Smooth muscle cell (in vitro differentiated cells): Measurements from ENCODE around the gene ACTN2. TPM values are rescaled to one million over a fixed set of nuclear protein-coding genes. Genes with fewer than 3 reads are reported as not detected.

Experiments
- DNase-seq: peaks from one replicate; lab custom pipeline; 2025; ENCODE audit not compliant: unreplicated experiment; lab: John Stamatoyannopoulos, UW
- H2AFZ ChIP-seq: fragments of 200-600 bp; sonication (generic); 2 replicates; pipeline ENCODE4 v1.6.0; 2016; ENCODE audit warnings: antibody characterized with exemption, low read depth, mild to moderate bottlenecking
- H3F3A ChIP-seq: fragments of 200-600 bp; sonication (generic); 2 replicates; pipeline ENCODE4 v1.6.0; 2017; ENCODE audit warnings: antibody characterized with exemption, low read depth
- H3K27ac ChIP-seq: fragments of 200-600 bp; sonication (generic); 2 replicates; pipeline ENCODE4 v1.5.1; 2016; ENCODE audit warnings: low read depth, mild to moderate bottlenecking
- H3K27me3 ChIP-seq: fragments of 200-600 bp; sonication (generic); 2 replicates; pipeline ENCODE4 v1.6.1; 2016; ENCODE audit warnings: low read depth, mild to moderate bottlenecking
- H3K36me3 ChIP-seq: fragments of 200-600 bp; sonication (generic); 2 replicates; pipeline ENCODE4 v1.5.1; 2016; ENCODE audit warnings: low read depth
- H3K4me1 ChIP-seq: fragments of 200-600 bp; sonication (generic); 2 replicates; pipeline ENCODE4 v1.5.1; 2016; ENCODE audit warnings: low read depth
- H3K4me2 ChIP-seq: fragments of 200-600 bp; sonication (generic); 2 replicates; pipeline ENCODE4 v1.6.0; 2016; ENCODE audit warnings: mild to moderate bottlenecking
- H3K4me3 ChIP-seq: fragments of 200-600 bp; sonication (generic); 2 replicates; pipeline ENCODE4 v1.5.1; 2016; ENCODE audit warnings: mild to moderate bottlenecking
- H3K79me2 ChIP-seq: fragments of 200-600 bp; sonication (generic); 2 replicates; pipeline ENCODE4 v1.6.0; 2016; ENCODE audit warnings: low read depth, mild to moderate bottlenecking
- H3K9ac ChIP-seq: fragments of 200-600 bp; sonication (generic); 2 replicates; pipeline ENCODE4 v1.6.0; 2016; ENCODE audit warnings: low read depth
- H3K9me3 ChIP-seq: fragments of 200-600 bp; sonication (generic); replicated peaks from 2 replicates; pipeline ENCODE4 v1.5.1; 2016; ENCODE audit warnings: low read depth
- H4K20me1 ChIP-seq: fragments of 200-600 bp; sonication (generic); 2 replicates; pipeline ENCODE4 v1.6.0; 2016; ENCODE audit warnings: low read depth
- CTCF ChIP-seq: fragments of 200-600 bp; sonication (generic); IDR thresholded peaks from 2 replicates; pipeline ENCODE4 v1.5.1; 2017; ENCODE audit warnings: borderline replicate concordance, mild to moderate bottlenecking, antibody characterized with exemption; ENCODE audit not compliant: insufficient read depth, poor library complexity, severe bottlenecking
- WGBS: methylation state at CpG from one replicate; pipeline ENCODE4 v1.1.7; 2016; ENCODE audit warnings: low lambda C conversion rate; 5-methylcytosine and 5-hydroxymethylcytosine counted together
- polyA plus RNA-seq: library from polyadenylated mRNA; unstranded; fragments of >200 nt; fragmentation: Nextera tagmentation; extraction: Ambion mirVana; gene quantifications from 2 replicates; pipeline ENCODE4 v1.2.1, GENCODE V29; 2016
- total RNA-seq: library from RNA; depleted of rRNA; stranded (reverse); fragments of >200 nt; gene quantifications from 2 replicates; pipeline ENCODE4 v1.2.3, GENCODE V29; 2014

Gene ACTN2
- total and polyA plus RNA-seq, 2 experiments from 2014 or later: not detected

DNA sequence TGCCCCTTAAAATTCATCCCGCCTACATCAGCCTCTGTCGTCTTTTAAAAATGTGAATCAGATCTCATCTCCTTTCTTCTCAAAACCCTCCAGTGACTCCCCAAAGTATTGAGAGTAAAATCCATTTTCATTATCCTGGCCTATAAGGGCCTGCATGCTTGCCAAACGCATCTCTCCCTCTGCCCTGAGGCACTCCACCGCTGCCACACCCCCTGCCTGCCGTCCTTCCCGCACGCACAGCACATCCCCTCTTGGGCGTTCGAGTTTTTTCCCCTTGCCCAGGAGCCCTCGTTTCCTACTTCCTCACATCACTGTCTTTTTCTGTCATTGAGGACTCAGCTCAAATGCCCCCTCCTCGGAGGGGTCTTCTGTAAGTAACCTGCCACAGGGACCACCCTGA, 55.5 kb downstream of the ACTN2 start:
- no peak for TF ChIP-seq CTCF
- Histone ChIP-seq H3K9me3 (no peaks in the 10 kb centered on the region), H4K20me1 (no peaks in the 10 kb centered on the region), H3K4me1 (no peaks in the 10 kb centered on the region), H3K4me3 (no peak overlapping the region), H2AFZ (no peak overlapping the region), H3K36me3 (no peaks in the 10 kb centered on the region), H3K9ac (no peak overlapping the region), H3K4me2 (no peak overlapping the region), H3K27ac (no peak overlapping the region), H3K27me3 (no peaks in the 10 kb centered on the region), H3F3A (no peaks in the 10 kb centered on the region), H3K79me2 (no peaks in the 10 kb centered on the region)
- 86% methylated on average over 11 of the region's 11 CpGs for WGBS
- DNase-seq: no peak

GRCh38 chr1:236742421-236743160, 56.3 kb downstream of the ACTN2 start:
- 93% methylated on average over 10 of the region's 10 CpGs for WGBS
- no peak for DNase-seq
- H3K36me3 ChIP-seq: no peaks in the 10 kb centered on the region
- H3K4me2 ChIP-seq: no peak overlapping the region
- H2AFZ ChIP-seq: no peak overlapping the region
- no peaks in the 10 kb centered on the region for H4K20me1 ChIP-seq
- no peak for TF ChIP-seq CTCF
- H3F3A ChIP-seq: no peaks in the 10 kb centered on the region
- no peaks in the 10 kb centered on the region for H3K4me1 ChIP-seq
- no peaks in the 10 kb centered on the region for H3K9me3 ChIP-seq
- no peak overlapping the region for H3K27ac ChIP-seq
- no peak overlapping the region for H3K4me3 ChIP-seq
- H3K9ac ChIP-seq: no peak overlapping the region
- H3K27me3 ChIP-seq: no peaks in the 10 kb centered on the region
- H3K79me2 ChIP-seq: no peaks in the 10 kb centered on the region

GRCh38 chr1:236744533-236744932, 58.2 kb downstream of the ACTN2 start:
- Histone ChIP-seq H3F3A (no peaks in the 10 kb centered on the region), H3K36me3 (no peaks in the 10 kb centered on the region), H4K20me1 (no peaks in the 10 kb centered on the region), H3K4me1 (no peaks in the 10 kb centered on the region), H3K9ac (no peak overlapping the region), H3K4me2 (no peak overlapping the region), H3K9me3 (no peaks in the 10 kb centered on the region), H3K27ac (no peak overlapping the region), H3K27me3 (no peaks in the 10 kb centered on the region), H2AFZ (no peak overlapping the region), H3K4me3 (no peak overlapping the region), H3K79me2 (no peaks in the 10 kb centered on the region)
- 96% methylated on average over 22 of the region's 22 CpGs for WGBS
- TF ChIP-seq CTCF: no peak
- no peak for DNase-seq

DNA sequence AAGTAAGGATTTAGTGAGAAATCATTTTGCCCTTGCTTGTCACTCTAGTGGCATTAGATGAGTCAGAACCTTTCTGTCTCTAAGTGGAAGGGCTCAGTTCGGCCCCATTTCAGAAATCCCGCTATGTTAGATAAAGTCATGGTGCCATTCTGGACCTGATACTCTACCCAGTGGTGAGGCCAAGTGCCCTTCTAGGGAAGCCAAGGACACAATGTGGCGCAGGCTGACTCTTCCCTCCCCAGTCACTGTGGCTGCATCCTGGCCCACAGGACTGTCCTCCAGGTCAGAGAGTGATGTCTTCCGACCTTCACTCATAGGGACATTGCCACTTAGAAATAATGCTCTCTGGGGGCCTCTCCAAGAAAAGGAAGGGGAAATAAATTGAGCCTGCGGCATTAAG, 60.5 kb downstream of the ACTN2 start:
- no peaks in the 10 kb centered on the region for H3K27me3 ChIP-seq
- no peak for TF ChIP-seq CTCF
- H4K20me1 ChIP-seq: no peaks in the 10 kb centered on the region
- DNase-seq: no peak
- WGBS: 83% methylated on average over 5 of the region's 5 CpGs
- H3F3A ChIP-seq: no peaks in the 10 kb centered on the region
- H3K27ac ChIP-seq: no peak overlapping the region
- no peaks in the 10 kb centered on the region for H3K36me3 ChIP-seq
- no peaks in the 10 kb centered on the region for H3K4me1 ChIP-seq
- H3K4me2 ChIP-seq: no peak overlapping the region
- no peak overlapping the region for H3K9ac ChIP-seq
- no peaks in the 10 kb centered on the region for H3K79me2 ChIP-seq
- H3K4me3 ChIP-seq: no peak overlapping the region
- no peaks in the 10 kb centered on the region for H3K9me3 ChIP-seq
- no peak overlapping the region for H2AFZ ChIP-seq
